GM12878 (cell line): ENCODE results near the gene RAMACL.

Experiments used
- CTCF ChIP-seq, 3 experiments: IDR thresholded peaks in 2 of 3; conservative IDR thresholded peaks in 1 of 3; 2 replicates each; pipeline ENCODE4 v1.5.1; 2011; ENCODE audit warnings: low read depth in 3 of 3, low read length in 3 of 3, mild to moderate bottlenecking in 3 of 3, control low read depth in 2 of 3, moderate library complexity in 2 of 3, inconsistent platforms in 1 of 3, mixed read lengths in 1 of 3; ENCODE audit not compliant: control insufficient read depth in 2 of 3, insufficient read depth in 1 of 3; ENCODE audit errors: extremely low read depth in 1 of 3
- E2F8 ChIP-seq: fragments of 450-650 bp; IDR thresholded peaks from 2 replicates; pipeline ENCODE4 v1.6.1; 2018; ENCODE audit warnings: mild to moderate bottlenecking, low read depth, moderate library complexity; ENCODE audit not compliant: partially characterized antibody
- EP300 ChIP-seq, 2 experiments: fragments of 150-350 bp in 1 of 2; IDR thresholded peaks; 2 replicates each; pipeline ENCODE4 v1.6.1; 2011 to 2012; ENCODE audit warnings: low read depth in 2 of 2, low read length in 2 of 2, borderline replicate concordance in 1 of 2, improper control_type of control experiment in 1 of 2, inconsistent platforms in 1 of 2; ENCODE audit not compliant: control insufficient read depth in 1 of 2
- ETV6 ChIP-seq, 2 experiments: fragments of 450-650 bp in 1 of 2; IDR thresholded peaks in 1 of 2; conservative IDR thresholded peaks in 1 of 2; 2 replicates each; pipeline ENCODE4 v1.6.1; 2014; ENCODE audit warnings: antibody characterized with exemption in 1 of 2, borderline replicate concordance in 1 of 2, low read depth in 1 of 2, mild to moderate bottlenecking in 1 of 2, moderate library complexity in 1 of 2
- FOXM1 ChIP-seq: IDR thresholded peaks from 2 replicates; pipeline ENCODE4 v1.6.1; 2012; ENCODE audit warnings: low read depth, mild to moderate bottlenecking, inconsistent platforms, low read length, moderate library complexity
- PBX3 ChIP-seq: IDR thresholded peaks from 2 replicates; pipeline ENCODE4 v1.6.1; 2011; ENCODE audit warnings: mild to moderate bottlenecking, low read depth, low read length, moderate library complexity; ENCODE audit not compliant: insufficient replicate concordance
- POLR2AphosphoS5 ChIP-seq: IDR thresholded peaks from 2 replicates; pipeline ENCODE4 v1.6.1; 2011; ENCODE audit warnings: mild to moderate bottlenecking, low read length, inconsistent platforms
- YY1 ChIP-seq: IDR thresholded peaks from 2 replicates; pipeline ENCODE4 v1.6.1; 2011; ENCODE audit warnings: low read depth, mild to moderate bottlenecking, low read length
- ZNF384 ChIP-seq: IDR thresholded peaks from 2 replicates; pipeline ENCODE4 v1.6.1; 2012; ENCODE audit warnings: low read depth, mild to moderate bottlenecking, low read length, improper control_type of control experiment, borderline replicate concordance
- ZZZ3 ChIP-seq: IDR thresholded peaks from 2 replicates; pipeline ENCODE4 v1.6.1; 2011; ENCODE audit warnings: low read depth; ENCODE audit not compliant: control insufficient read depth, insufficient read length

- TF ChIP-seq ZNF384 (no peak), CTCF (IDR thresholded peaks at IDR 0.05 in 2 of 3, conservative IDR thresholded peaks at IDR 0.05 in 1 of 3; ENCODE audit: control insufficient read depth in 2 of 3, extremely low read depth in 1 of 3, insufficient read depth in 1 of 3, low read depth in 3 of 3, low read length in 3 of 3) (no peak), PBX3 (no peak), EP300 (IDR thresholded peaks at IDR 0.05; ENCODE audit: borderline replicate concordance in 1 of 2, control insufficient read depth in 1 of 2, low read depth in 2 of 2, low read length in 2 of 2) (no peak), E2F8 (no peak), ETV6 (conservative IDR thresholded peaks at IDR 0.05 in 1 of 2, IDR thresholded peaks at IDR 0.05 in 1 of 2; ENCODE audit: borderline replicate concordance in 1 of 2, low read depth in 1 of 2) (no peak), POLR2AphosphoS5 (no peak), YY1 (no peak), FOXM1 (no peak), ZZZ3 (no peak)
Observed at GRCh38 chr6:166614171-166614583, 27.7 kb upstream of the RAMACL start.
